Measurements from ENCODE around the gene DIDO1. TPM values are rescaled to one million over a fixed set of nuclear protein-coding genes. Genes with fewer than 3 reads are reported as not detected.
"Not testable (repeated sequence)": the region's sequence is repeated elsewhere in the genome, so short reads cannot be mapped to it uniquely, and the experiment has no call there.

The DIDO1 gene
- total RNA-seq, 2 donors from 2014 or later = 68.5 to 75.9 TPM

DNA sequence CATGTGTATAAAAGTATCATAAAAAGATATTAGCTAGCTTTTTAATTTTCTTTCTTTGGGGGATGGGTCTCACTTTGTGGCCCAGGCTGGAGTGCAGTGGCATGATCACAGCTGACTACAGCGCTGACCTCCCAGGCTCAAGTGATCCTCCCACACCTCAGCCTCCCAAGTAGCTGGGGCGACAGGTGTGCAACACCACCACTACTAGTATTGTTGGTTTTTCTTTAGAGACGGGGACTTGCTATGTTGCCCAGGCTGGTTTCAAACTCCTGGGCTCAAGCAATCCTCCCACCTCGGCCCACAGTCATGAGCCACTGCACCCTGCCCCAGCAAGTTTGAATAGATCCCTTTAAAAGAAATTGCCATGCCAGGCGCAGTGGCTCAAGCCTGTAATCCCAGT, 71.2 kb downstream of the DIDO1 start:
- WGBS = 95% methylated on average over 5 of the region's 5 CpGs
- Histone ChIP-seq H3K36me3 (no peaks in the 10 kb centered on the region), H3K27ac (no peak overlapping the region)

DNA sequence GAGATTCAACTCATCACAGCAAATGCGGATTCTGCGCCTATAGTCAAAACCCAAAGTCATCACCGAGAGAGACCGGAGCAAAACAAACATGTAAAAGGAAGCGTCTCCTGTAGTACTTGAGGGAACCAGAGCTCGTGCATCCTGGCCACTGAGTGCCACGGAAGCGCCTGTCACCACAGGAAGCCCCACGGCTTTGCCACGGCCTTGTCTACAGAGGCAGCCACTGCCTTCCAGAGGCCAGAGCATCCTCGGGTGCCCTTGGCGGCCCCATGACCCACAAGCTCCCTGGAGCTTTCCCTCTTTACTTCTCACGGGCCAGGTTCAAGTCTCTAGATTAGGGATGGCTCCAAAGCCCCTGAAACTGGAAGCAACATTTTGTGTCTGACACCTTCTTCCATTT, 72.2 kb downstream of the DIDO1 start:
- intact Hi-C loops (cut with DNase I) = no loop called here
- no peak for DNase-seq (ENCODE audit: low spot score)
- H3K27ac ChIP-seq = no peak overlapping the region
- no peak for TF ChIP-seq POLR2A (IDR thresholded peaks at IDR 0.05)
- no peak for TF ChIP-seq POLR2AphosphoS5 (IDR thresholded peaks at IDR 0.05)
- TF ChIP-seq, protein P1, sequence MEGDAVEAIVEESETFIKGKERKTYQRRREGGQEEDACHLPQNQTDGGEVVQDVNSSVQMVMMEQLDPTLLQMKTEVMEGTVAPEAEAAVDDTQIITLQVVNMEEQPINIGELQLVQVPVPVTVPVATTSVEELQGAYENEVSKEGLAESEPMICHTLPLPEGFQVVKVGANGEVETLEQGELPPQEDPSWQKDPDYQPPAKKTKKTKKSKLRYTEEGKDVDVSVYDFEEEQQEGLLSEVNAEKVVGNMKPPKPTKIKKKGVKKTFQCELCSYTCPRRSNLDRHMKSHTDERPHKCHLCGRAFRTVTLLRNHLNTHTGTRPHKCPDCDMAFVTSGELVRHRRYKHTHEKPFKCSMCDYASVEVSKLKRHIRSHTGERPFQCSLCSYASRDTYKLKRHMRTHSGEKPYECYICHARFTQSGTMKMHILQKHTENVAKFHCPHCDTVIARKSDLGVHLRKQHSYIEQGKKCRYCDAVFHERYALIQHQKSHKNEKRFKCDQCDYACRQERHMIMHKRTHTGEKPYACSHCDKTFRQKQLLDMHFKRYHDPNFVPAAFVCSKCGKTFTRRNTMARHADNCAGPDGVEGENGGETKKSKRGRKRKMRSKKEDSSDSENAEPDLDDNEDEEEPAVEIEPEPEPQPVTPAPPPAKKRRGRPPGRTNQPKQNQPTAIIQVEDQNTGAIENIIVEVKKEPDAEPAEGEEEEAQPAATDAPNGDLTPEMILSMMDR (IDR thresholded peaks at IDR 0.05) = no peak
- no peaks in the 10 kb centered on the region for H3K36me3 ChIP-seq
- H3K9me3 ChIP-seq = no peaks in the 10 kb centered on the region
- no peaks in the 10 kb centered on the region for H3K4me1 ChIP-seq (replicated peaks)
- no peak overlapping the region for H3K4me3 ChIP-seq
- 95% methylated on average over 13 of the region's 13 CpGs for WGBS
- H3K27me3 ChIP-seq (replicated peaks; ENCODE audit: insufficient read depth) = no peaks in the 10 kb centered on the region

More for the DNA sequence above, 71.2 kb downstream of the DIDO1 start:
- Histone ChIP-seq H3K4me1 (replicated peaks) (no peaks in the 10 kb centered on the region), H3K27me3 (replicated peaks; ENCODE audit: insufficient read depth) (no peaks in the 10 kb centered on the region), H3K9me3 (no peaks in the 10 kb centered on the region), H3K4me3 (no peak overlapping the region)
- no peak for TF ChIP-seq POLR2AphosphoS5 (IDR thresholded peaks at IDR 0.05)
- TF ChIP-seq POLR2A (IDR thresholded peaks at IDR 0.05) = no peak
- TF ChIP-seq, protein P1 (IDR thresholded peaks at IDR 0.05) = no peak
- intact Hi-C loops (cut with DNase I) = no loop called here
- no peak for DNase-seq (ENCODE audit: low spot score)

GRCh38 chr20:62853304-62853703, 73.0 kb downstream of the DIDO1 start:
- H3K4me1 ChIP-seq (replicated peaks); H3K4me3 ChIP-seq; H3K36me3 ChIP-seq; DNase-seq (ENCODE audit: low spot score); H3K27ac ChIP-seq; H3K9me3 ChIP-seq; H3K27me3 ChIP-seq (replicated peaks; ENCODE audit: insufficient read depth); intact Hi-C loops (cut with DNase I): not testable (repeated sequence)
- WGBS = 96% methylated on average over 6 of the region's 6 CpGs

DNA sequence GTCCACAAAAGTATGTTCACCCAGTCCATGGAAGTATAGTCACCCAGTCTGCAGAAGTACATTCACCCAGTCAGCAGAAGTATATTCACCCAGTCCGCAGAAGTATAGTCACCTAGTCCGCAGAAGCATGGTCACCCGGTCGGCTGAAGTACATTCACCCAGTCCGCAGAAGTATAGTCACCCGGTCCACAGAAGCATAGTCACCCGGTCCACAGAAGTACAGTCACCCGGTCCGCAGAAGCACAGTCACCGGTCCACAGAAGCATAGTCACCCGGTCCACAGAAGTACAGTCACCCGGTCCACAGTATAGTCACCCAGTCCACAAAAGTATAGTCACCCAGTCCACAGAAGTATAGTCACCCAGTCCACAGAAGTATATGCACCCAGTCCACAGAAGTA, 73.5 kb downstream of the DIDO1 start:
- no peak overlapping the region for H3K4me3 ChIP-seq
- no peaks in the 10 kb centered on the region for H3K4me1 ChIP-seq (replicated peaks)
- TF ChIP-seq POLR2AphosphoS5 (IDR thresholded peaks at IDR 0.05) (no peak), POLR2A (IDR thresholded peaks at IDR 0.05) (no peak)
- TF ChIP-seq, protein P1 (IDR thresholded peaks at IDR 0.05) = no peak
- intact Hi-C loops (cut with DNase I) = no loop called here
- no peaks in the 10 kb centered on the region for H3K27me3 ChIP-seq (replicated peaks; ENCODE audit: insufficient read depth)
- no peaks in the 10 kb centered on the region for H3K9me3 ChIP-seq
- no peaks in the 10 kb centered on the region for H3K36me3 ChIP-seq
- no peak for DNase-seq (ENCODE audit: low spot score)
- H3K27ac ChIP-seq = no peak overlapping the region
- WGBS = 79% methylated on average over 12 of the region's 12 CpGs

GRCh38 chr20:62852196-62852595, 74.1 kb downstream of the DIDO1 start:
- TF ChIP-seq POLR2A (IDR thresholded peaks at IDR 0.05) (no peak), POLR2AphosphoS5 (IDR thresholded peaks at IDR 0.05) (no peak)
- TF ChIP-seq, protein P1 (IDR thresholded peaks at IDR 0.05) = no peak
- Histone ChIP-seq H3K4me3 (no peak overlapping the region), H3K36me3 (no peaks in the 10 kb centered on the region), H3K27ac (no peak overlapping the region), H3K9me3 (no peaks in the 10 kb centered on the region), H3K27me3 (replicated peaks; ENCODE audit: insufficient read depth) (no peaks in the 10 kb centered on the region), H3K4me1 (replicated peaks) (no peaks in the 10 kb centered on the region)
- 94% methylated on average over 8 of the region's 8 CpGs for WGBS
- intact Hi-C loops (cut with DNase I) = no loop called here
- no peak for DNase-seq (ENCODE audit: low spot score)
